Panc1 (cell line): ENCODE results near the gene NEDD8. TPM values are rescaled to one million over a fixed set of nuclear protein-coding genes. Genes with fewer than 3 reads are reported as not detected.

ENCODE experiments used
- ATAC-seq: fragments of 200-7000 bp; cut with Tn5 transposase; 2 replicates; pipeline ENCODE4 v1.9.1; 2020; ENCODE audit warnings: mild to moderate bottlenecking, moderate library complexity
- BruUV-seq: library from RNA; stranded (reverse); fragments of 400-500 nt; replicated peaks from 2 replicates; lab custom pipeline; 2021; lab: Mats Ljungman, UMichigan
- CTCF ChIA-PET: fragments of 300-600 bp; sonication (Branson Sonifier 250); formaldehyde crosslinking; loops from one replicate; lab custom pipeline; 2022; ENCODE audit warnings: antibody characterized with exemption; lab: Charles Lee
- POLR2A ChIA-PET: fragments of 300-600 bp; sonication (Branson Sonifier 250); formaldehyde crosslinking; loops from one replicate; lab custom pipeline; 2022; ENCODE audit warnings: antibody characterized with exemption; lab: Charles Lee
- DNase-seq: peaks from one replicate; pipeline ENCODE4 v3.0.0-alpha.2; 2010; ENCODE audit warnings: low read depth, low spot score
- H3K27ac ChIP-seq: 2 replicates; pipeline ENCODE4 v1.5.1; 2011; ENCODE audit warnings: mild to moderate bottlenecking, low read length, inconsistent platforms
- H3K27me3 ChIP-seq: fragments of 200-500 bp; sonication (Bioruptor generic); 2 replicates; pipeline ENCODE4 v1.6.0; 2014; ENCODE audit warnings: low read length, inconsistent platforms; ENCODE audit not compliant: control insufficient read depth, insufficient read depth
- H3K36me3 ChIP-seq: fragments of 200-500 bp; sonication (Bioruptor generic); 2 replicates; pipeline ENCODE4 v1.5.1; 2014; ENCODE audit warnings: inconsistent platforms, mild to moderate bottlenecking, low read length, moderate library complexity; ENCODE audit not compliant: control insufficient read depth, insufficient read depth
- H3K4me1 ChIP-seq: 2 replicates; pipeline ENCODE4 v1.5.1; 2011; ENCODE audit warnings: inconsistent platforms, mild to moderate bottlenecking, low read length, moderate library complexity; ENCODE audit not compliant: control insufficient read depth, insufficient read depth
- H3K4me3 ChIP-seq, 2 experiments: 2 replicates each; pipeline ENCODE4 v1.5.1; 2011 to 2012; ENCODE audit warnings: low read depth in 2 of 2, low read length in 2 of 2, mild to moderate bottlenecking in 2 of 2, inconsistent platforms in 1 of 2, moderate library complexity in 1 of 2
- H3K9me3 ChIP-seq: fragments of 200-500 bp; sonication (Bioruptor generic); 2 replicates; pipeline ENCODE4 v1.5.1; 2014; ENCODE audit warnings: low read depth, mild to moderate bottlenecking, inconsistent platforms, low read length, moderate library complexity; ENCODE audit not compliant: control insufficient read depth, insufficient read depth
- POLR2AphosphoS5 ChIP-seq: IDR thresholded peaks from 2 replicates; pipeline ENCODE4 v1.6.1; 2012; ENCODE audit warnings: mild to moderate bottlenecking, low read depth, low read length, moderate library complexity
- SIN3A ChIP-seq: IDR thresholded peaks from 2 replicates; pipeline ENCODE4 v1.6.1; 2012; ENCODE audit warnings: low read depth, mild to moderate bottlenecking, low read length, moderate library complexity, borderline replicate concordance; ENCODE audit not compliant: insufficient read depth
- TCF7L2 ChIP-seq: IDR thresholded peaks from 2 replicates; pipeline ENCODE4 v1.6.1; 2011; ENCODE audit warnings: mild to moderate bottlenecking, low read depth, low read length, inconsistent platforms
- in situ Hi-C: cut with HindIII; loops from 2 replicates; pipeline ENCODE4 v1.10.0; 2016; ENCODE audit warnings: low sequenced_read_pairs, low pct_unique_long_range_greater_than_20kb
- intact Hi-C: fragments of 100-400 bp; cut with micrococcal nuclease; formaldehyde crosslinking; loops from one replicate; pipeline ENCODE4 v1.10.0; 2022; ENCODE audit not compliant: unreplicated experiment
- total RNA-seq: library from RNA; stranded (reverse); gene quantifications from one replicate; pipeline ENCODE4 v1.2.1, GENCODE V29; 2021; ENCODE audit not compliant: unreplicated experiment
- TF ChIP-seq, protein P1 (sequence below): fragments of 450-650 bp; IDR thresholded peaks from 2 replicates; pipeline ENCODE4 v1.5.1; 2017; ENCODE audit warnings: mild to moderate bottlenecking
- TF ChIP-seq, protein P2 (sequence below), 2 experiments: IDR thresholded peaks; 2 replicates each; pipeline ENCODE4 v1.6.1; 2011 to 2012; ENCODE audit warnings: low read depth in 2 of 2, control low read depth in 1 of 2, low read length in 1 of 2, mild to moderate bottlenecking in 1 of 2, moderate library complexity in 1 of 2; ENCODE audit not compliant: insufficient read depth in 1 of 2

Gene NEDD8
- total RNA-seq, 1 experiment from 2014 or later: 155 TPM

DNA sequence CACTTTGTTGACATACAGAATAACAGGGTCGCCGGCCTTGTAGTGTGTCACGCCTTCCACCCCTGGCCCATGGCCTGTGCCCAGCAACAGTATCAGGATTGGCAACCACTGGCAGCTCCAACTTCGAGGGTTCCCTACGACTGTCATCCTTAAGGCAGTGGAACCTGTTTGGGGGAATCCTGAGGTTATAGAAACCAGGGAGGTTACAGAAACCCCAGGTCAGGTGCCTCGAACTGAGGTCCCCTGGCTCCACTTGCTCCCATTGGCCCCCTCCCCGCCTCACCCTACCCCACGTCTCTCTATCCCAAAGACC, 37.3 kb downstream of the NEDD8 start:
- Histone ChIP-seq H3K9me3 (no peaks in the 10 kb centered on the region), H3K27me3 (no peaks in the 10 kb centered on the region), H3K4me1 (peaks cover 2% of the 10 kb centered on the region), H3K27ac (peak overlapping the region; percentile 92), H3K36me3 (peaks cover 4% of the 10 kb centered on the region), H3K4me3 (peak overlapping the region; percentile 68 to 73)
- BruUV-seq: no TSS peak
- intact Hi-C loops: no loop called here
- no peak for DNase-seq
- CTCF ChIA-PET: no interaction called here
- in situ Hi-C loops: no loop called here
- no peak for ATAC-seq
- POLR2A ChIA-PET: interaction anchor here (0.6 kb wide), 1 partner anchor 59 kb away, joined by 24 read pairs; no protein-coding TSS in a partner anchor
- TF ChIP-seq, protein P1, sequence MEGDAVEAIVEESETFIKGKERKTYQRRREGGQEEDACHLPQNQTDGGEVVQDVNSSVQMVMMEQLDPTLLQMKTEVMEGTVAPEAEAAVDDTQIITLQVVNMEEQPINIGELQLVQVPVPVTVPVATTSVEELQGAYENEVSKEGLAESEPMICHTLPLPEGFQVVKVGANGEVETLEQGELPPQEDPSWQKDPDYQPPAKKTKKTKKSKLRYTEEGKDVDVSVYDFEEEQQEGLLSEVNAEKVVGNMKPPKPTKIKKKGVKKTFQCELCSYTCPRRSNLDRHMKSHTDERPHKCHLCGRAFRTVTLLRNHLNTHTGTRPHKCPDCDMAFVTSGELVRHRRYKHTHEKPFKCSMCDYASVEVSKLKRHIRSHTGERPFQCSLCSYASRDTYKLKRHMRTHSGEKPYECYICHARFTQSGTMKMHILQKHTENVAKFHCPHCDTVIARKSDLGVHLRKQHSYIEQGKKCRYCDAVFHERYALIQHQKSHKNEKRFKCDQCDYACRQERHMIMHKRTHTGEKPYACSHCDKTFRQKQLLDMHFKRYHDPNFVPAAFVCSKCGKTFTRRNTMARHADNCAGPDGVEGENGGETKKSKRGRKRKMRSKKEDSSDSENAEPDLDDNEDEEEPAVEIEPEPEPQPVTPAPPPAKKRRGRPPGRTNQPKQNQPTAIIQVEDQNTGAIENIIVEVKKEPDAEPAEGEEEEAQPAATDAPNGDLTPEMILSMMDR: no peak
- TF ChIP-seq SIN3A: no peak
- TF ChIP-seq, protein P2, sequence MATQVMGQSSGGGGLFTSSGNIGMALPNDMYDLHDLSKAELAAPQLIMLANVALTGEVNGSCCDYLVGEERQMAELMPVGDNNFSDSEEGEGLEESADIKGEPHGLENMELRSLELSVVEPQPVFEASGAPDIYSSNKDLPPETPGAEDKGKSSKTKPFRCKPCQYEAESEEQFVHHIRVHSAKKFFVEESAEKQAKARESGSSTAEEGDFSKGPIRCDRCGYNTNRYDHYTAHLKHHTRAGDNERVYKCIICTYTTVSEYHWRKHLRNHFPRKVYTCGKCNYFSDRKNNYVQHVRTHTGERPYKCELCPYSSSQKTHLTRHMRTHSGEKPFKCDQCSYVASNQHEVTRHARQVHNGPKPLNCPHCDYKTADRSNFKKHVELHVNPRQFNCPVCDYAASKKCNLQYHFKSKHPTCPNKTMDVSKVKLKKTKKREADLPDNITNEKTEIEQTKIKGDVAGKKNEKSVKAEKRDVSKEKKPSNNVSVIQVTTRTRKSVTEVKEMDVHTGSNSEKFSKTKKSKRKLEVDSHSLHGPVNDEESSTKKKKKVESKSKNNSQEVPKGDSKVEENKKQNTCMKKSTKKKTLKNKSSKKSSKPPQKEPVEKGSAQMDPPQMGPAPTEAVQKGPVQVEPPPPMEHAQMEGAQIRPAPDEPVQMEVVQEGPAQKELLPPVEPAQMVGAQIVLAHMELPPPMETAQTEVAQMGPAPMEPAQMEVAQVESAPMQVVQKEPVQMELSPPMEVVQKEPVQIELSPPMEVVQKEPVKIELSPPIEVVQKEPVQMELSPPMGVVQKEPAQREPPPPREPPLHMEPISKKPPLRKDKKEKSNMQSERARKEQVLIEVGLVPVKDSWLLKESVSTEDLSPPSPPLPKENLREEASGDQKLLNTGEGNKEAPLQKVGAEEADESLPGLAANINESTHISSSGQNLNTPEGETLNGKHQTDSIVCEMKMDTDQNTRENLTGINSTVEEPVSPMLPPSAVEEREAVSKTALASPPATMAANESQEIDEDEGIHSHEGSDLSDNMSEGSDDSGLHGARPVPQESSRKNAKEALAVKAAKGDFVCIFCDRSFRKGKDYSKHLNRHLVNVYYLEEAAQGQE (IDR thresholded peaks at IDR 0.05; ENCODE audit: insufficient read depth in 1 of 2, low read depth in 2 of 2, low read length in 1 of 2): no peak
- no peak for TF ChIP-seq TCF7L2
- no peak for TF ChIP-seq POLR2AphosphoS5

DNA sequence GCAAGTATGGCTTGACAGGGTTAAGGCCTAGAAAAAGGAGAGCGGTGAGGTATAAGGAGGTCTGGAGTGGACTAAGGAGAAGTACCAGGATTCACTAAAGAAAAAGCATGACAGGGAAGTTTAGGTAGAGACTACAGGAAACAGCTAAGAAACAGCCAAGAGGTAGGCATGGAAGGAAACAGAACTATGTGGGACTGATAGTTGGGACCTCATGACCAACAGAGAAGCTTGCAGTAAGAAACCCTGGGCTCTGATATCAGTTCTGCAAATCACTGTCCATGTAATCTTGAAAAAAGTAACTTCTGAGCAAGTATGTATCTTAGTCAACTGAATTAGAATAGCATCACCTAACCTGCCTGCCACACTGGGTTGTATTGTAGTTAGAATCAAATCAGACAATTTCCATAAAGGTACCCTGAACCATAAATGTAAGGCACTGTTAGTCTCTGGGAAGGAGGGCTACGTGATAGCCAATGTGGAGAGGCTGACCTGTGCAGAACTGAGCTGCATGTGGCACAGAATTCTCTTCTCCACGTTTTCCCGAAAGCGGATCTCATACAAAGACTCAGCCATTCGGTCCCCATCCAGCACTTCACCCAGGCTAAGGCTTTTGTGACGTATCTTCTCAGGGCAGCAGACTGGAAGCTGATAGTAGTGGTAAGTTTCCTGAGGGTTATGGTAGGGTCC, 37.8 kb downstream of the NEDD8 start:
- in situ Hi-C loops (no loop called here), intact Hi-C loops (no loop called here)
- DNase-seq (no peak), ATAC-seq (no peak)
- CTCF ChIA-PET: no interaction called here
- TF ChIP-seq, protein P2 (IDR thresholded peaks at IDR 0.05; ENCODE audit: insufficient read depth in 1 of 2, low read depth in 2 of 2, low read length in 1 of 2): no peak
- no peak for TF ChIP-seq POLR2AphosphoS5
- TF ChIP-seq, protein P1: no peak
- no peak for TF ChIP-seq SIN3A
- TSS peak; percentile 65 for BruUV-seq
- no peaks in the 10 kb centered on the region for H3K27me3 ChIP-seq
- H3K4me3 ChIP-seq: peak overlapping the region; percentile 68 to 73
- H3K4me1 ChIP-seq: peaks cover 4% of the 10 kb centered on the region
- H3K36me3 ChIP-seq: peaks cover 4% of the 10 kb centered on the region
- no peaks in the 10 kb centered on the region for H3K9me3 ChIP-seq
- POLR2A ChIA-PET: interaction anchor here (0.6 kb wide), 1 partner anchor 59 kb away, joined by 24 read pairs; no protein-coding TSS in a partner anchor
- peak overlapping the region; percentile 92 for H3K27ac ChIP-seq
